Activated naive CD4-positive, alpha-beta T cell treated with anti-CD3 and anti-CD28 coated beads for 36 hours (primary cell): ENCODE data around the gene SHANK1. TPM values are rescaled to one million over a fixed set of nuclear protein-coding genes. Genes with fewer than 3 reads are reported as not detected.

ENCODE experiments used
- CTCF ChIA-PET: fragments of 350-600 bp; sonication (Branson Sonifier 250); formaldehyde crosslinking; loops from one replicate; lab custom pipeline; 2021; ENCODE audit warnings: antibody characterized with exemption; lab: Charles Lee
- DNase-seq: peaks from one replicate; pipeline ENCODE4 v3.0.0-alpha.2; 2020
- H3K27ac Mint-ChIP-seq: one replicate; pipeline ENCODE4 v1.8.0; 2021; ENCODE audit warnings: mild to moderate bottlenecking, mixed read lengths
- H3K27me3 Mint-ChIP-seq: one replicate; pipeline ENCODE4 v1.8.0; 2021; ENCODE audit warnings: low read depth, mixed read lengths
- H3K36me3 Mint-ChIP-seq: one replicate; pipeline ENCODE4 v1.8.0; 2021; ENCODE audit warnings: low read depth, mixed read lengths
- H3K4me1 Mint-ChIP-seq: one replicate; pipeline ENCODE4 v1.8.0; 2021; ENCODE audit warnings: low read depth, mixed read lengths
- H3K4me3 Mint-ChIP-seq: one replicate; pipeline ENCODE4 v1.8.0; 2021; ENCODE audit warnings: mild to moderate bottlenecking, moderate library complexity, mixed read lengths
- H3K9me3 Mint-ChIP-seq: one replicate; pipeline ENCODE4 v1.8.0; 2021; ENCODE audit warnings: mixed read lengths
- intact Hi-C: fragments of 100-400 bp; cut with micrococcal nuclease; formaldehyde crosslinking; loops from one replicate; pipeline ENCODE4 v1.15.1; 2023
- total RNA-seq, 2 experiments: library from RNA; stranded (reverse); gene quantifications; one replicate each; pipeline ENCODE4 v1.2.3, GENCODE V29; 2021

SHANK1 gene
- total RNA-seq, 2 experiments from 2014 or later = not detected

DNA sequence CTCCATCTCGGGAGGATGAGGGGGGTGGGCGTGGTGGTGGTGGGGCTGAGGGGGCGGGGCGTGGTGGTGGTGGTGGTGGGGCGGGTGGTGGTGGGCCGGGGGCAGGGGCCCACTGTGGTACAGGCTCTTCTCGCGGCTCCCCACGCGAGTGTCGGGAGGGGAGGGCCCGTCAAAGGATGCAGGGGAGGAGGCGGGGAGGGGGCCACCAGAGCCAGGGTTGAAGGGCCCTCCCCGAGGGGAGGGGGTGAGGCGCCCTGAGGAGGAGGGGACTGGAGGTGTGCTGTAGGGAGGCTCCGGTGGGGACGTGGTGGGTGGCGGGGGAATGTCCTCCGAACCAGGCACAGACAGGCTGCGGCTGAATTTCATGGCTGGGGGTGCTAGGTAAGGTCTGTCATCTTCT lies 50.7 kb downstream of the SHANK1 start:
- H3K27ac Mint-ChIP-seq = no peak overlapping the region
- H3K4me1 Mint-ChIP-seq = no peaks in the 10 kb centered on the region
- intact Hi-C loops = no loop called here
- CTCF ChIA-PET = no interaction called here
- peaks cover 4% of the 10 kb centered on the region for H3K9me3 Mint-ChIP-seq
- no peak for DNase-seq
- no peak overlapping the region for H3K4me3 Mint-ChIP-seq
- H3K36me3 Mint-ChIP-seq = no peaks in the 10 kb centered on the region
- peaks cover 49% of the 10 kb centered on the region for H3K27me3 Mint-ChIP-seq

DNA sequence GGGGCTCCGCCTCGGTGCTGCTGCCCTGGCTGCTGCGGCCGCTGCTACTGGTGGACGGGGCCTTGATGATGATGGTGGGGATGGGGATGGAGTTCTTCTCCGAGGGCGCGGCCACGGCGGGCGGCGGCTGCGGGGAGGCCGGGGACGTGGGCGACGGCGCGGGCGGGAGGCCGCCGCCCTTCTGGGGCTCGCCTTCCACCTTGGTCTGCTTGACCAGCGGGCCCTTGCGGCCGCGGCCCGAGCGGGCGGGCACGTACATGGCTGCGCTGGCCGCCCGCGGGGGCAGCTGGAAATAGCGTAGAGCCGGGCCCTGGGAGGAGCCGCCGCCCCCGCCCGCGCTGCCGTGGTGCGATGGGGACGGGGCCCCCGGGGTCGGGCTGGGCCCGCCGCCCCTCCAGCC lies 51.2 kb downstream of the SHANK1 start:
- Mint-ChIP-seq H3K27me3 (peaks cover 47% of the 10 kb centered on the region), H3K4me3 (no peak overlapping the region), H3K27ac (no peak overlapping the region), H3K9me3 (peaks cover 4% of the 10 kb centered on the region), H3K4me1 (no peaks in the 10 kb centered on the region), H3K36me3 (no peaks in the 10 kb centered on the region)
- DNase-seq = no peak
- CTCF ChIA-PET = no interaction called here
- intact Hi-C loops = no loop called here

DNA sequence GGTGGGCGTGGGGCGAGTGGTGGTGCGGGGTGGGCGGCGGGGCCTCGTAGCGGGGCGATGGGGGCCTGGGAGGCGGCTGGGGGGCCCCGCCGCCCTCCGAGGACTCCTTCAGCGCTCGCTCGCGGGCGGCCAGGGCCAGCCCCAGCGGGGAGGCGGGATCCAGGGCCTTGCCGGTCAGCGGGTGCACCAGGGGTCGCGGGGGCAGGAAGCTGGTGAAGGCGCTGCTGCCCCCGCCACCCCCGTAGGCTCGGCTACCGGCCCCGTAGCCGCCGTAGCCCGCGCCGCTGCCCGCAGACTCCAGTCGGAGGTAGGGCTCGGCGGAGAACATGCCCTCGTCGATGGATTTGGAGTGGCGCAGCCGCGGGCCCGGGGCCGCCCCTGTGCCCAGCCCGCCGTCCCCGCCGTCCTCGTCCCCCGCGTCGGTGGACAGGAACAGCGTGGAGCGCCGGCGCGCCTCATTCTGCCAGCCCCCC lies 51.8 kb downstream of the SHANK1 start:
- Mint-ChIP-seq H3K4me3 (no peak overlapping the region), H3K9me3 (peaks cover 4% of the 10 kb centered on the region), H3K27ac (no peak overlapping the region), H3K36me3 (no peaks in the 10 kb centered on the region), H3K27me3 (peaks cover 47% of the 10 kb centered on the region), H3K4me1 (no peaks in the 10 kb centered on the region)
- intact Hi-C loops = no loop called here
- no peak for DNase-seq
- CTCF ChIA-PET = no interaction called here

DNA sequence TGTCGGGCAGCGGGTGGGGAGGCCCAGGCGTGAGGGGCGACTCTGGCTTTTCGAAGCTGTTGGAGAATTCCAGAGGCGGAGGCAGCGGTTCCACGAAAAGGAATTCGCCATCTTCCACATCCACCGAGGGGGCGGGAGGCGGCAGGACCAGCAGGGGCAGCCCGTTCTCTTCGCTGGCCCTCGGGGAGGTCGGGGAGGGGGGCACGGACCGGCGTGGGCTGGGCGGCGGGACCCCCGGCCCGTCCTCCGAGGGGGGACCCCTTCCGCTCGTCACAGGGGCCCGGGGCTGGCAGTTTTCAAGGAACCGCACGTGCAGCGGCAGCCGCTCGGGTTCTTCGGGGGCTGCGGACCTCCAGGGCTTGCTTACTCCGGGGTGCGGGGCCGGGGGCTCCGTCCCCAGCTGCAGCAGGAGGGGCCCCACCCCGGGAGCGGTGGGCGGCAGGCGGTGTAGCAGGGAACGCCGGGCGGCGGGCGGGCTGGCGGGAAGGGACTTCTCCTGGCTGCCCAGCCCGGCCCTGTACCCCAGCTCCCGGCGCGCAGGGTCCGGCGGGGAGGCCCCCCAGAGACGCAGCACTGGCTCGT lies 52.3 kb downstream of the SHANK1 start:
- CTCF ChIA-PET = interaction anchor here (0.6 kb wide), 1 partner anchor 351 kb away, joined by 5 read pairs; no protein-coding TSS in a partner anchor
- H3K4me1 Mint-ChIP-seq = no peaks in the 10 kb centered on the region
- no peaks in the 10 kb centered on the region for H3K36me3 Mint-ChIP-seq
- no peak overlapping the region for H3K27ac Mint-ChIP-seq
- intact Hi-C loops = no loop called here
- peaks cover 4% of the 10 kb centered on the region for H3K9me3 Mint-ChIP-seq
- no peak overlapping the region for H3K4me3 Mint-ChIP-seq
- no peak for DNase-seq
- H3K27me3 Mint-ChIP-seq = peaks cover 48% of the 10 kb centered on the region

DNA sequence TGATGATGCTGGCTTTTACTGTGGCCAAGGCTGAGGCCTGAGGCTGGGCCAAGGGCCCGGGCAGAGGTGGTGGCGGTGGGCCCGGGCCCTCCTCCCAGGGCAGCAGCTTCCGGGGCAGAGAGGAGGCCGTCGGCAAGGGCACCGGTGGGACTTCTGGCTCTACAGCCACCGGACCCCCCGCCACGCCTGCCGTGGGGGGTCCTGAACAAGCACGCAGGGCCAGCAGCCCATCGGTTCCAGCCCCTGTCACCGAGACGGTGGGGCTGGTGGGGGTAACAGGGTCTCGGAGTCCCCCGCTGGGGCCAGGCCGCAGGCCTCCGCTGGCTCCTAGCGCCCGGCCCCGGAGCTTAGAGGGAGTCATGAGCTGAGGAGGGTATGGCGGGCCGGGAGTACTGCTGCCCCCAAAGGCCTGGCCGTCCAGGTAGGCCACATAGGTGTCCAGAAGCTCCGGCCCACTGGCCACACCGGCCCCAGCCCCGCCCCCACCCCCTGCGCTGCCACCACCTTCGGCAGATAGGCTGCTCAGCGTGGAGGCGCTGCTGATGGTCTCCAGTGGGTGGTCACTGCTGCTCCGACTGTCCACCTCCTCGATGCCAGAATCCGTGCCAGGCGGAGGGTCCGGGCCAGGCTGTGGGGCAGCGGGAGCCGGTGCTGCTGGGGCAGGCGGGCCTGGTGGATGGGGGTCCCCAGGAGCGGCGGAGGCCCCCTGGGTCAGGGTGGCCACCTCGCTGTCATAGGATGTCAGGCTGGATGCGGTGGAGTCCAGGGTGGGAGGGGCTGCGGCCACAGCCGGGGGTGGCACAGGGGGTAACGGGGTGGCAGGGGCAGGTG lies 53.0 kb downstream of the SHANK1 start:
- intact Hi-C loops = no loop called here
- H3K36me3 Mint-ChIP-seq = no peaks in the 10 kb centered on the region
- H3K4me3 Mint-ChIP-seq = no peak overlapping the region
- no peak for DNase-seq
- H3K9me3 Mint-ChIP-seq = peaks cover 4% of the 10 kb centered on the region
- H3K27me3 Mint-ChIP-seq = peaks cover 46% of the 10 kb centered on the region
- no peak overlapping the region for H3K27ac Mint-ChIP-seq
- no peaks in the 10 kb centered on the region for H3K4me1 Mint-ChIP-seq
- CTCF ChIA-PET = no interaction called here

DNA sequence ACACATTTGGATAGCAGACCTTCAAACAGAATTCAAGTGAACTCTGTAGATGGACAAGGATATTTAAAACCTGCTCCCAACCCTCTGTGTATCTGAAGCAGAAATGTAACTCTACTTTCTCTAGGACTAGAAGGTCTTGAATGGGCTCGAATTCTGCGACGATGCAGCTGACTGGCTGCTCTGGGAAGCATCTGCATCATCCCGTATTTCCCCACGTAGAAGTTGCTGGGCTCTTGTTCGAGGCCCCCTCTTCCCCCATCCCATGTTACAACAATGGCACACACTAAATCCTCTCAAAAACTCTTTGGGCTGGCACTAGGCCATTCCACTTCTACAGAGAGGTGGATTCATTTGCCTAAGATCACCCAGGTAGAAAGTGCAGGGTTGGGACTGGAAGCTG lies 55.4 kb downstream of the SHANK1 start:
- Mint-ChIP-seq H3K36me3 (no peaks in the 10 kb centered on the region), H3K27me3 (peaks cover 42% of the 10 kb centered on the region), H3K4me1 (no peaks in the 10 kb centered on the region), H3K4me3 (no peak overlapping the region), H3K9me3 (peaks cover 4% of the 10 kb centered on the region), H3K27ac (no peak overlapping the region)
- CTCF ChIA-PET = no interaction called here
- no peak for DNase-seq
- intact Hi-C loops = no loop called here

DNA sequence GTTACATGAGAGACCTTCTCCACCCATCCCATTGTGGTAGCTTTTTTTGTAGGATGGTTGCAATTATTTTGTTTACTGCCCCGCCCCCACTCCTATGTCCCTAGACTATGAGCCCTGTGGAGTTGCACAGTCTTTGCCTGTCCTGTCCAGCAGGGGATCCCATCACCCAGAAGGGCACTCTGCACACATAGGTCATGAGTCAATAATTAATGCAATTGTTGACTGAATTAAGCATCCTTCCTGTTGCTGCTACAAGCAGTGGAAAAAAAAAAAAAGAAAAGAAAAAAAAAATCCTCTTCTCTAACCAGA lies 56.2 kb downstream of the SHANK1 start:
- H3K9me3 Mint-ChIP-seq = peaks cover 4% of the 10 kb centered on the region
- H3K4me3 Mint-ChIP-seq = no peak overlapping the region
- DNase-seq = no peak
- H3K4me1 Mint-ChIP-seq = peaks cover 4% of the 10 kb centered on the region
- CTCF ChIA-PET = no interaction called here
- intact Hi-C loops = no loop called here
- no peak overlapping the region for H3K27ac Mint-ChIP-seq
- peaks cover 42% of the 10 kb centered on the region for H3K27me3 Mint-ChIP-seq
- peaks cover under 1% of the 10 kb centered on the region for H3K36me3 Mint-ChIP-seq

DNA sequence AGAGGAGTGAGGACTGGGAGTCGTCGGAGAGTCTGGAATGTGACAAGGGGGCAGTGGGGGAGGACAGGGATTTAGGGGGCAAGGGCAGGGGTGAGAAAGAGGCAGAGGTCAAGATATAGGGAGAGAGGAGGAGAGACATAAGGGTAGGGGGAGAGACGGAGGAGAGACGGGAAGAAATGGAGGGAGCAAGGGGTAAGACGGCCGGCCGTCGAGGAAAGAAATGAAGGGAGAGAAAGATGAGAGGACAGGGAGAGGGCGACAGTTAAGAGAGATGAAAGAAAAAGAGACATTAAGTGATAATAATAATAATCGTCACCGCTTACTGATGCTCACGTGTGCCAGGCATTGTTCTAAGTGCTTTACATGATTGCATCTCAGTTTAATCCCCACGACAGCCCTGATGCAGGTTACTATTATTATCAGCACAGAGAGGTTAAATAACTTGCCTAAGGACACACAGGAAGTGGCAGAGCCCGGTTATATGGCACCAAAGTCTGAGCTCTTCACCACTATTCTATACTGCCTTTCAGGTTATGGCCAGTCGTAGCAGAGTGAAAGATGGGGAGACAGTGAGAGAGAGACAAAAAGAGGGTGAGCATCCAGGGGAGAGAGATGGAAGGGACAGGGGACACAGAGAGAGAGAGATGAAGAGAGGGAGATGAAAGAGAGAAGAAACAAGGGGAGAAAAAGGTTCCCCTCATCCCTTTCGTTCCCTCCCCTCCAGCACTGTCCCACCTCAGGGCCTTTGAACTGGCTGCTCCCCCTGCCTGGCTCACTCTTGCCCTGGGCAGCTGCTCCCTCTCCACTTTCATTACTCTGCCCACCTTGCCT lies 56.7 kb downstream of the SHANK1 start:
- intact Hi-C loops = no loop called here
- H3K27me3 Mint-ChIP-seq = peaks cover 48% of the 10 kb centered on the region
- DNase-seq = no peak
- peaks cover 10% of the 10 kb centered on the region for H3K4me1 Mint-ChIP-seq
- H3K4me3 Mint-ChIP-seq = no peak overlapping the region
- H3K27ac Mint-ChIP-seq = no peak overlapping the region
- CTCF ChIA-PET = no interaction called here
- H3K36me3 Mint-ChIP-seq = peaks cover 3% of the 10 kb centered on the region
- H3K9me3 Mint-ChIP-seq = peaks cover 4% of the 10 kb centered on the region

DNA sequence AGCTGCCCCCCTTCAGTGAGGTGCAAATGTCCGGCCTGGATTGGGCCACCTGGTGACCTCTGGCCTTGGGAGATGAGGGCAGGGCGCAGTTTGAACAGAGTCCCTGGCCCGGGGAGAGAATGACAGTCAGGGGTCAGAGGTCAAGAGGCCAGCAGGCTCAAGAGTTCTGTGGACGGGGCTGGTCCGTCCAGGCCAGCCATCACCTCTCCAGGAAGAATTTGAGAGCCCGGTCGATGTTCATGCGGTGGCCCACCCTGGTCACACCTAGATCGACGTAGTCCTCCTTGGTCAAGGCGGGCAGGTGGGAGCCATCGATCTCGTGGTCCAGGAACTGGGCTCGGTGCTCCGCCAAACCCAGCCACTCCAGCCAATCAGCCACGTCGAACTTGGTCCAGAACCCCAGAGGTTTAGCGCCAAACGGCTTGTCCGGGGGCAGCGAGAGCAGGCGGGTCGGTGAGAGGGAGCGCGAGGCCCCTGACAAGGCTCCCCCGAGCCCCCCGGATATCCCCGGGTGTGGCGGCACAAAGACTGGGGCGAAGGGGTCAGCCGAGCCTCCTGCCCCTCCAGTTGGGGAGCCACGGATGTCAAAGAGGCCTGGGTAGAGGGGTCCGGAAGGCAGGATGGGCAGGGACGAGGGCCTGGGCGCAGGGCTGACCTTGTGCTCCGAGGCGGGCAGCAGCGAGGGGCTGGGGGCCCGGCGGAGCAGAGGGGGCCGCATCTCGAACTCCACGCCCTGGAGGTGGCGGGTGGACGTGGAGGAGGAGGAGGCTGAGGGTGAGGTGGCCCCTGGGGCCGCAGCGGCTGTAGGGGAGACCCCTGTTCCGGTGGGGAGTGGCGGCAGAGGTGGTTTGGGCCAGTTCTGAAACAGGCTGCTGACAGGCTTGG lies 57.6 kb downstream of the SHANK1 start:
- intact Hi-C loops = no loop called here
- peaks cover 8% of the 10 kb centered on the region for H3K36me3 Mint-ChIP-seq
- peaks cover 55% of the 10 kb centered on the region for H3K27me3 Mint-ChIP-seq
- peaks cover 4% of the 10 kb centered on the region for H3K9me3 Mint-ChIP-seq
- H3K4me1 Mint-ChIP-seq = peaks cover 18% of the 10 kb centered on the region
- DNase-seq = no peak
- no peak overlapping the region for H3K27ac Mint-ChIP-seq
- CTCF ChIA-PET = no interaction called here
- no peak overlapping the region for H3K4me3 Mint-ChIP-seq

DNA sequence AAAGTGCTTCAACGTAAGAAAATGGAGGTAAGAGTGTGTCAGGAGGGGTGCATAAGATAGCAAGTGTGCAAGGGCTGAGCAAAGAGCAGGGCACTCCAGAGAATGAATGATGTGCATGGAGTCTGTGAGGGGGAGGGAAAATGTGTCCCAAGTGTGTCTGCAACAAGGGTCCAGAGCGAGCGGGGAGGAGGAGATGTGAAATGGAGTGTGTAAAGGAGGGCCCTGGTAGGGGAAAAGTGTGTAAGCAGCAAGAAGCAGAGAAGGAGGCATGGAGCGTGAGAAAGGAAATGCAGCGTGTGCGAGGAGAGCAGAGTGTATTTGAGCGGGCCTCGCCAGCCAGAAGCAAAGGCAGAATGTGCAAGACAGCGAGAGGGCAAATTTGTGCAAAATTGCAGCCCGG lies 58.6 kb downstream of the SHANK1 start:
- Mint-ChIP-seq H3K4me3 (no peak overlapping the region), H3K4me1 (peaks cover 19% of the 10 kb centered on the region), H3K36me3 (peaks cover 8% of the 10 kb centered on the region), H3K27ac (no peak overlapping the region), H3K27me3 (peaks cover 62% of the 10 kb centered on the region), H3K9me3 (peaks cover 4% of the 10 kb centered on the region)
- no peak for DNase-seq
- intact Hi-C loops = no loop called here
- CTCF ChIA-PET = no interaction called here

DNA sequence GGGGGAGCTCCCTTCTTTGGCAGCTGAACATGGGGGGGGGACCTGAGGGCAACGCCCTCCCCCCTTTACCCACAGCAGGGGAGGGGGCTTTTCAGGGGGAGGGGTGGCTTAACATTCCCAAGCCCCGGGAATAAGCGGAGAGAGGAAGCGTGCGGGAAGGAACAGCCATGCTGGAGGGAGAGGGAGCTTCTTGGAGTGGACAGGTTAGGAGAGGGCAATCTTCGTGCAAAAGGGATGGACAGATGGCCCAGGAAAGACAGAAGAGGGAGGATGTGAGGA lies 59.6 kb downstream of the SHANK1 start:
- Mint-ChIP-seq H3K4me3 (no peak overlapping the region), H3K27ac (no peak overlapping the region)
- CTCF ChIA-PET = no interaction called here

More for the DNA sequence above, 59.6 kb downstream of the SHANK1 start:
- Mint-ChIP-seq H3K36me3 (peaks cover 8% of the 10 kb centered on the region), H3K9me3 (peaks cover 4% of the 10 kb centered on the region), H3K4me1 (peaks cover 19% of the 10 kb centered on the region), H3K27me3 (peaks cover 71% of the 10 kb centered on the region)
- no peak for DNase-seq
- intact Hi-C loops = no loop called here
